NCI-H345 (cell line): Measurements from ENCODE around the gene RPS18.
A peak's percentile ranks its signal among the peaks of the same experiment; 100 is the strongest.
"Not testable (repeated sequence)": the region's sequence is repeated elsewhere in the genome, so short reads cannot be mapped to it uniquely, and the experiment has no call there.

ENCODE experiments used
- DNase-seq: peaks from one replicate; lab custom pipeline; 2025; lab: John Stamatoyannopoulos, UW

Gene RPS18

GRCh38 chr6:33271468-33272274, at the start of gene RPS18, which contains the start of gene VPS52:
Gene RPS18, plus strand, starts transcription at chr6:33272075. Its CDS starts 45 bp downstream, at chr6:33272120.
Gene VPS52, minus strand, starts transcription at chr6:33271876. Its CDS starts 201 bp downstream, at chr6:33271675.
- peak; percentile 99 for DNase-seq

GRCh38 chr6:33226503-33227120, 45.3 kb upstream of the RPS18 start:
- not testable (repeated sequence) for DNase-seq

GRCh38 chr6:33235221-33235634, 36.6 kb upstream of the RPS18 start:
- no peak for DNase-seq

GRCh38 chr6:33236328-33236727, 35.5 kb upstream of the RPS18 start:
- DNase-seq, result no peak

- DNase-seq, result no peak
Measured at GRCh38 chr6:33236852-33237251, 35.0 kb upstream of the RPS18 start.

- no peak for DNase-seq
Measured at GRCh38 chr6:33237741-33238140, 34.1 kb upstream of the RPS18 start.

- no peak for DNase-seq
Measured at GRCh38 chr6:33241968-33242367, 29.9 kb upstream of the RPS18 start.

- no peak for DNase-seq
Measured at GRCh38 chr6:33243476-33243875, 28.4 kb upstream of the RPS18 start.

GRCh38 chr6:33247977-33248642, 23.8 kb upstream of the RPS18 start:
- peak; percentile 82 for DNase-seq

GRCh38 chr6:33248643-33248931, 23.3 kb upstream of the RPS18 start:
- DNase-seq, result peak; percentile 66

GRCh38 chr6:33248932-33249731, 22.7 kb upstream of the RPS18 start:
- peak; percentile 96 for DNase-seq

GRCh38 chr6:33249732-33250630, 21.9 kb upstream of the RPS18 start:
- DNase-seq, result no peak

GRCh38 chr6:33250731-33251130, 21.1 kb upstream of the RPS18 start:
- DNase-seq, result no peak

GRCh38 chr6:33251395-33252012, 20.4 kb upstream of the RPS18 start:
- DNase-seq, result no peak

GRCh38 chr6:33252759-33253158, 19.1 kb upstream of the RPS18 start:
- DNase-seq, result no peak

- DNase-seq, result no peak
Measured at GRCh38 chr6:33254591-33254990, 17.3 kb upstream of the RPS18 start.

- no peak for DNase-seq
Measured at GRCh38 chr6:33259032-33259431, 12.8 kb upstream of the RPS18 start.

GRCh38 chr6:33262490-33262889, 9.4 kb upstream of the RPS18 start:
- DNase-seq, result not testable (repeated sequence)

- no peak for DNase-seq
Measured at GRCh38 chr6:33264015-33264414, 7.9 kb upstream of the RPS18 start.

- no peak for DNase-seq
Measured at GRCh38 chr6:33271117-33271467, 783 bp upstream of the RPS18 start.
